Stimulated activated CD8-positive, alpha-beta memory T cell treated with anti-CD3 and anti-CD28 coated beads, Interleukin-15, amount 100 ng/mL, for 48 hours (primary cell): ENCODE results near the gene DPF3.

Experiments used
- DNase-seq, 2 donors: peaks; one replicate each; pipeline ENCODE4 v3.0.0-alpha.2; 2020; ENCODE audit warnings: low read depth in 2 of 2

DPF3 gene

DNA sequence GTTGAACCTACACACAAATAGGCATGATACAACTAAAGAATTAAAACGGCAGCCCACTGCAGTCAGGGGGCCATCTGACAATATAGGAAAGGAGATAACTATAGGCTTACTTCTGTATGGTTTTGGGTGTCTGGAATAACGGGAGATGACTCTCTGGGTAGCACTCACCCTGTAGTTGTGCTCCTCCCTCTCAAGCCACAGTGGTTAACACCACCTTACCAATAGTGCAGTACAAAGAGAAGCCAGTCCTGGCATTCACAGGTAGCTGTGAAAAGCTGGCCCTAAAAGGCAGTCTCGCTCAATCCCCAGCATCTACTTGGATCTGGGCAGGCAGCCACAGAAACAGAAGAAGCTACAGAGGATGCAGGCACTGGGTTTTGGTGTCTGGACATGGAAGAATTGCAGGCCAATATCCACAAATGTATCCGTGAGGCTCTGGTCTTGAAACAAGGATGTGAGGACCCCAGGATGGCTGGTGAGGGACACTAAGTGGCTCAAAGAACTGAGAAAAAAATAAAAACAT lies 93.0 kb downstream of the DPF3 start:
- no peak for DNase-seq

DNA sequence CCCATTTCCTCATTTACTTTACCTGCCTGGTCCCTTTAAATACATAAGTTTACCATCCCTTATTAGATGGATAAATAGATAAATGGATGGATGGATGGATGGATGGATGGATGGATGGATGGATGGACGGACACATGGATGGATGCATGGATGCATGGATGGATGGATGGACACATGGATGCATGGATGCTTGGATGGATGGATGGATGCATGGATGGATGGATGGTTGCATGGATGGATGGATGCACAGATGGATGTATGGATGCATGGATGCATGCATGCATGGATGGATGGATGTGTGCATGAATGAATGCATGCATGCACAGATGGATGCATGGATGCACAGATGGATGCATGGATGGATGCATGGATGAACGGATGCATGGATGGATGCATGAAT lies 93.6 kb downstream of the DPF3 start:
- DNase-seq = no peak

DNA sequence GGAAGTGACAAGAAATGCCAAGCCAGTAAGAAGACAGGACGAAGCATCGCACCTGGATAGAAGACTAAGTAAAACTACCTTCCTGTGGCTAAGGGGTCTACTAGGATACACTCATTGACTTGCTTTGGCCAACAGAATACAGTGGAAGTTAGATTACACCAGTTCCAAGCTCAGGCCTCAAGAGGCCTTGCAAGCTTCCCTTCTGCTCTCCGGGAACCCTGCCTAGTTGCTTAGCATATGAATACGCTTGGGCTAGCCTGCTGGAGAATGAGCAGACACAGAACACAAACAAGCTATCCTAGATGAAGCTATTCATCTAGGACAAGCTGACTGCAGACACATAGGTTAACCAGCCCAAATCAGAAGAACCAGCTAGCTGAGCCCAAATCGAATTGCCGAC lies 97.0 kb downstream of the DPF3 start:
- DNase-seq = no peak

DNA sequence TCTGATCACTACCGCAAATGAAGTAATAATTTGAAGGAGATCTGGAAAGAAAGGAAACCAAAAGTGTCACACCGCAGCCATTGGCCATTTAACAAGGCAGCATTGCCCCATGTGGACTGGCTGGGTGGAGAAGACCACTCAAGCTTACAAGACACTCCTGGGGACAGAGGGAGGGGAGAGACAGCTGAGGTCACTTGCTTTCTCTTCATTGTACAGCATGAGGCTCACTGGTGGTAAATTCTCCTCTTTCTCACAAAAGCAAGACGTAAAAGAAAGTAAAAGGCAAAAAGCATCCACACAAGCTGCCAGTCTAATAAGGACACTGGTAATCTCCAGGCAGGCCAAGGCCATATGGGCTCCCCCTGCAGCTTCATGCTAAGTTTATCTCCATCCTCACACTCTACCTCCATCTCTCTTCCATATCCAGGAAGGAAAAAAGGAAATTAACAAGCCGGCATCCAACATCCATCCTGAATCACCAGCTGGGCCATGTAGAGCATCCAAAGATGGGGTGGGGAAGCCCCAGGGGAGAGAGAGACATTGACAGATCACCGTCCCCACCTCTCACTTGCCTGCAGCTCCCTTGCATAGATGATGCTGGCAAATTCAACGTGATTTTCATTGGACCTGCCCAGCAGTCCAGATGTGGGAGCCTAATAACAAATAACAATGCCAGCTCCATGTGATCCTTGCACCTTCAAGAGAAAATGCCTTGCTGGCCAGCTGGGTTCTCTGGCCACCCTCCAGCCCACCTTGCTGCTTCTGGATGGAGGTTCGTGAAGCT lies 100.6 kb downstream of the DPF3 start:
- DNase-seq = no peak

DNA sequence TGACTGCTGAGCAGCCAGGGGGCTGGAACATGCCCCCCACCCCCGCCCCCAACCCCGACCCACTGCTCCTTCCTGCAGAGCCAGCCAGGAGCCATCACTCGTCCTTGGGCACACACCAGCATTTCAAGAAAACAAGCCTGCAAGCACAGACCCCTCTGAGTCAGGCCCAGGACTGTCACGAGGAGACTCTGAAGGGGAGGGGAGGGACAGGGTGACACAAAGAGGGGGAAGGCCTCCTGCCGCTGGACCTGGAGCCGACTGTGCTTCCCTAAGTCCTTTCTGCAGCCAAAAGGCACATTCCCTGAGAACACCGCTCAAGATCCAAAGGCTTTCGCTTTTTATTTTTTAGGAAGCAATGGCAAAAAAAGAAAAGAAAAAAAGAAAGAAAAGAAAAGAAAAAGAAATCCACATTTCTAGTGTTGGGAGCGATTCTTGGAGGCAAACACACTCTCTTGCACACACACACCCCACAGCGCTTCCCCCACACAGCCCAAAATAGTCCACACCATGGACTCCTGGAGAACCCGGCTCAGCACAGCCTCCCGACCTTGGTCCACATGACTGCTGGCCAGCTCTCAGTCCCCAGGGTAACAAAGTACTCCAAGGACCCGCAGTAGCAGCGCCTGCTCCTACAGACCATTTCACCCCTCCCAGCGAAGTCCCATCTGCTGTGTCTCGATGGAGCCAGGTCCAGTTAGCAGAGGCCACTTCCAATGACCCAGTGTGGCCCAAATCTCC lies 101.7 kb downstream of the DPF3 start:
- DNase-seq = no peak

DNA sequence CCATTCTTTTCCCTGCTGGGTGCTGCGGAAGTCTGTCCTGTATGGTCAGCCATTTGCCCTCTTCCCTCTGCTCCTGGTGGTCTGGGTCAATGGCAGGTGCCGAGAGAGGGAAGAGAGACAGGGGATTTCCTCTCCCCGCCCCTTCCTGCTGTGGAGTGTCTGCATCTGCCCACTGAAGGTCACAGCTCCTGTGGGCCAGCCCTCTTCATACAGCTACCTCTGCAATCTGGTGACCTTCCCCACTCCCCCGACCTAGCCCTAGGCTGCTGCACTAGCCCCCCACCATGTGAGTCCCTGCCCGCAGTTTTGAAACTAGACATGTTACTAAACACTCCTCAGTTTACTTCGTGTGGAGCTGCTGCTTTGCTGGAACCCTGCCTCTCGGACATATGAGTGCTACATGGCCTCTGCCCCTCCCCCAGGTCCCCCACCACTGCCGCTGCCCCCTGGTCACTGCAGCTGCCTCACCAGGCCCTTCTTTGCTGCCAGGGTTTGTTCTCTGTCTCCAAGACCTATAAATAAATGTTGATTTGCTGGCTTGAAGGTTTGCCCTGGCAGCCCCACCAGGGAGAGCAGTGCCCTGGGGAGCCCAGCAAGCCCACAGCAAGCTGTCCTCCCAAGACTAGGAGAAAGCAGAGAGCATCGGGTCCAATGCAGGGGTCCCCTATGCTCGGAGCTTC lies 102.9 kb downstream of the DPF3 start:
- DNase-seq = no peak

DNA sequence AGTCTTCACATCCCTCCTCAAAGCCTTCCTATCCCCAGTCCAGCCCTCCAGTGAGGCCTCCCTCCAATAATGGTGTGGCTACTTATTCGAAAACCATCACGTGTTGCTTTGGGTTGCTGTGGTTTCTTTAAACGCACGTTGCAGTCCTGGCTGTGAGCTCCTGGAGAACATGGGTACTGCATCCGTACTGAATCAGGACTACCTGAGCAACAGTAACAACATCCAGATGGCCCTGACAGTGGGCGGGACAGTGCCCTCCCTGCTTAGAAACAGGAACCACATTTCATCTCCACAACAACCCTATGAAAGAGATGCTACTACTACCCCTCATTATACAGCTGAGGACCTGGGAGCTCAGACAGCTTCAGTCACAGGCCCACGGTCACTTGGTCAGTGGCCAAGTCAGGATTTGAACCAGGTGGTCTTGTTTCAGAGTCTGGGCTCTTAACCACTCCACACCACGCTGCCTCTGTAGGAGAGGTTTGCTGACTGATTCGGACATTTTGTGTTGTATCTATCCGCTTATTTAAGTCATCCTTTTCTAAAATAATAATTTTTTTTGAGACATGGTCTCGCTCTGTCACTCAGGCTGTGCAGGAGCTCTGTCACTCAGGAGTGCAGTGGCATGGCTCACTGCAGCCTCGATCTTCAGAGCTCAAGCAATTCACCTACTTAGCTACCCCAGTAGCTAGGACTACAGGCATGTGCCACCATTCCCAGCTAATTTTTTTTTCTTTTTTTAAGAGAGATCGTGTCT lies 104.8 kb downstream of the DPF3 start:
- no peak for DNase-seq

DNA sequence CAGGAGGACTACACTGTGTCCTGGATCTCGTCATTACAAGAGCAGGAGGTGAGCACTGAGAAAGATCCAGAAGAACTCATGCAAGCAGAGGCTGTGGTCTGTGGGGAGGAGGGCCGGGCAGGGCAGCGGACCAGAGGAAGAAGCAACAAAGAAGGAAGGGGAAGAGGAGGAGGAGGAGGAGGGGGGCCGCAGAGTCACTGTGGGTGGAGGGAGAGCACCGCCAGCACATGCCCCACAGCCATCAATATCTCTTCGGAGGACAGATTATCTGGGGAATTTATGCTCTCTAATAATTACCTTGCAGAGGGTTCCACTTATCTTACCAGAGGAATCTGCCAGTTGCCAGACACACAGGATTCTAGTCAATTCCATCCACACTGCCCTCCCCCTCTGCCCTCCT lies 105.6 kb downstream of the DPF3 start:
- DNase-seq = no peak

DNA sequence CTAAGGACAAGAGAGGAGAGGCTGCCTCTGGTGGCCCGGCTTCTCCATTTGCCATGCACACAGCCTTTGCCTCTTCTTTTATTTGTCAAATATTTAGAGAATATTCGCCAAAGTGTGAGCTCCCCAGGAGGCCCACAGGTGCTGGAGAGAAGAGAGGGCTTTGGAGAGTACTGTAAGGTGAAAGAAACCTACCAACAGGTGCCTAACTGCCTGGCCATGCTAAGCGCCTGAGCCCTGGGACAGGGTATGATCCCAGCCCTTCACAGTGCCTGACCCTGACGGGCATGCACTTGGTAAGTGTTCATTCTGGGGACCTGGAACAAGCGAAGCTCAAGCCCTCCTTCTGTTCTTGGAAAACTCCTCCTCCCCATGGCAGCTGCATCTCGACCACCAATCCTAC lies 106.1 kb downstream of the DPF3 start:
- no peak for DNase-seq

DNA sequence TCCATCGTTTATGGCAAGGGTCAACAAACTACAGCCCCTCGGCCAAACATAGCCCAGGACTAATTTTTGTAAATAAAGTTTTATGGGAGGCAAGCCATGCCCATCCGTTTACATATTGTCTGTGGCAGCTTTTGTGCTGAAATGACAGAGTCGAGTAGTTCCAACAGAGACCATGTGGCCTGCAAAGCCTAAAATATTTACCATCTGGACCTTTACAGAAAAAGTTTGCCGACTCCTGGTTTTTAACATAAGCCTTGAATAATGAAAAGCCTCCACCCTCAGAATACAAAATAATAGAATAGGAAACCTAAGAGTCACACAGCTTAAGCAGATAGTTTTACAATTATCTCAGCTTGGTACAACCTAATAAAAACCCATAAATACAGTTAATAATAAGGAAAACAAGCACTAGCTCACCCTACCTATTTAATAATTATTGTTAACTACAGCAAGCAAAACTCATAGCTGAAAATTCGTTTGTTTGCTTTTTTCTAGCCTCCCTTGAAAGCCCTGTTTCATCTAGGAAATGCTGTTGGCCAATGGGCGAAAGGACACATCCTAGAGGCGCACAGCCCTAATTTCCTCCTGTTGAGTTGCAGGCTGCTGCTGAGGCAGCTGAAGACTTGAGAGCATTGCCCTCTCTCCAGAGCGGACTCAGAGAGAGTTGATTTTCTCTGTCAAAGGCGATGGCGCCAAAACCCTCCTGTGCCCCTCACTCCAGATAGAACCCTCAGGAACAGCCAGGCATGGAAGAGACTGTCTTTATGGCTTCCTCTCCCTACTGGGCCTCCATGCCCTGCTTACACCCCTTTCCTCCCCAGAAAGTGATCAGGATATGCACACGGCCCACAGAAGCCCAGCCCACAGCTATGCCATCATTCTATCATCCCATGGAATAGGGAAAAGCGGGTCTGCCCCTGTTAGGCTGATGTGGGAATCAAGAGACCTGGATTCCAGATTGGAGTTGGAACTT lies 107.2 kb downstream of the DPF3 start:
- no peak for DNase-seq

DNA sequence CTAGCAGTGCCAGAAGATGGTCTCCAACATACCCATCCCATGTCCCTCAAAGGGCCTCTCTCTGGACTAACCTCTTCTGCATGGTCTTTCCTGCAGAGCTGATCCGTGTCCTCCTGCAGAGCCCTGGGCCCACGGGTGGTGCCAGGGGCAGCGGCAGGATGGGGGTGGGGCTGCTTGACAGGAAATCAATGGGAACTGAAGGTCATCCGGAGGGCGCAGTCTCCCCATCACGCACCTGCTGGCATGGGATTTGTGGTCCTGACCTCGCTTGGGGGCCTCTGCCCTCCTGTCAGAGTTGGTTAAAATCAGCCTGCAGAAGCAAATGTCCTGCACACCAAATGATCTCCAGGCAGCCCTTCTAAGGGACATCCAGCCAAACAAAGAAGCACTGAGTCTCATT lies 110.2 kb downstream of the DPF3 start:
- DNase-seq = no peak

DNA sequence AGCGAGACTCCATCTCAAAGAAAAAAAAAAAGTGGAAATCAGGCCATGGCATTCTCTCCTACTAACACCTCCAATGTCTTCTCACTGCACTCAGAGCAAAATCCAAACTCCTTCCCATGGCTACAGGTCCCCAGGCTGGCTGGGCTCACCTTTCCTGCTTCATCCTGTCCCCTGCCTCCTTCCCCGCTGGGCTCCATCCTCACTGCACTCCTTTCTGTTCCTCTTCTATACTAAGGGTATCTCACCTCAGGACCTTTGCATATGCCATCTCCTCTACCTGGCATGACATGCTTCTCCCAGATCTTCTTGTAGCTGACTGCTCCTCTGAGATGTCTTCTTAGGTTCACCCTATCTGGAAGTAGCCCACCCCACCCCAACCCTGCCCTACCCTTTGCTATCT lies 111.1 kb downstream of the DPF3 start:
- DNase-seq = no peak

DNA sequence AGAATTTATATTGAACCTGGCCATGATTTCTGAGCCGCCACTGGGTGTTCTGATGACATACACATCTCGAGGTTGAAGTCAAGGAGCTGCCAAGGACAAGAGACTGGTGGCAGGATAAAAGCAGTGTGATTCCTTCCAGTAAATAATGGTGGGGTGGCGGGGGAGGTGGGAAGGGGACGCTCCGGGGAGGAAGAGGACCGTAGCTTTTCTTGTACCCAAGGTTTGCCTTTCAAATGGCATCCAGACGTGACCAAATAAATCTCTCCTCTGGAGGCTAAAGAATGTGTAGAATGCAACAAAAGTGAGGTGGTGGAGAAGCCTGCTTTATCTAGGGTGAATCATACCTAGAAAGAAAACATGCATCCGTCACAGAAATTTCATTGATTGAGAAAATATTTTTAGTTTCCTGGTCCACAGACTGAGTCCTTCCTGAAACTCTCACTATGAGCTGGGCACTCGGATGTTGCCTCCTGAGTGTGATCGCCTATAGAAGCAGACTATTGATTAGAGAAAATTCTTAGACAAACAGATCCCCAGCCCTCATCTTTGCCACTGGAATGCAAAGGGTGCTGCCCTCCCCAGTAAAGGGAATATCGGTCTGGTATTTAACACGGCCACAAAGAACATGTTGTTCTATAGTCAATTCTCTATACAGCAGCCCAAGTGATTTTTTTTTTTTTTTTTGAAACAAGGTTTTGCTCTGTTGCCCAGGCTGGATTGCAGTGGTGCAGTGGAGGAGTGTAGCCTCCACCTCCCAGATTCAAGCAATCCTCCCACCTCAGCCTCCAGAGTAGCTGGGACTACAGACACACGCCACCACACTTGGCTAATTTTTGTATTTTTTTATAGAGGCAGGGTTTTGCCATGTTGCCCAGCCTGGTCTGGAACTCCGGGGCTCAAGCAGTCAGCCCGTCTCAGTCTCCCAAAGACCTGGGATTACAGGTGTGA lies 112.1 kb downstream of the DPF3 start:
- no peak for DNase-seq

DNA sequence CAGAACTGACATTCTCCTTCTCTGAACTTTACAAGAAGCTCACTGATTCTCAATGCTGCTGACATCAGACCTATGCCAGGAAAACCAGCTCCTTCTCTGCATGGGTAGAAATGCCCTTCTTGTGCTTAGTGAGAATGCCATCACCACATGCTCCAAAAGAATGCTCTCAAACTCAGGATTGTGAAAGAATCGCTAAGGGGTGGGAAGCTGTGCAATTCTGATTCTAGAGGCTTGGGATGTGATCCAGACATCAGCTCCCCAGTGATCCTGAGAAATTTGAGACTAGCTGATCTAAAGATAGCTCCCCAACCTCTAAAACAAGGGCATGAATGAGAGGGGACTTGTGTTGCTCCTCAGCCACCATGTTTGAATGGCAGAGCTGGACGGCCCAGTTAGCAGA lies 113.2 kb downstream of the DPF3 start:
- no peak for DNase-seq

DNA sequence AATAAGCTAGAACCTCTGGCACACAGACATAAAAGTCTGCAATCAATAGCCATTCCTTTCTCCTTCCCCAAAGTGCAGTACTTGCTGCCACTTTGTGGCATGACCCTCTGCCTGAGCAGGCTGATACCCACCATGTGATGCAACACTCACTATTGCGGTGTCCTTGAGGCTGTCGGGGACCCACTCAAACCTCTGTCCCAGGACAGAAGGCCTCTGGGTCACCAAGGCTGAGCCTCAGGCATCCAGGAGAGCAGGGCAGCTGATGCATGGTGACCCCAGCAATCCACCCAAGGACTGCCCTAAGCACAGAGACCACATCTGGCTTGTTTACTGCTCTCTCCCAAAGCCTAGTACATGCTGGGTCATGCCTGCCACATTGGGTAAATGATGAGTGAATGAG lies 114.2 kb downstream of the DPF3 start:
- DNase-seq = no peak

DNA sequence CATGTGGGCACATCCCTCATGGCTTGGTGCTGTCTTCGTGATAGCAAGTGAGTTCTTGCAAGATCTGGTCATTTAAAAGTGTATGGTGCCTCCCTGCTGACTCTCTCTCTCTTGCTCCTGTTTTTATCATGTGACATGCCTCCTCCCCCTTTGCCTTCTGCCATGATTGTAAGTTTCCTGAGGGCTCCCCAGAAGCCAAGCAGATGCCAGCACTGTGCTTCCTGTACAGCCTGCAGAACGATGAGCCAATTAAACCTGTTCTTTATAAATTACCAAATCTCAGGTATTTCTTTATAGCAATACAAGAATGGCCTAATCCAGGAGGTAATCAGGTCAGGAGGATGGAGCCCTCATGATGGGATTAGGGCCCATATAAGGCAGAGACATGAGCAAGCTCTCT lies 116.3 kb downstream of the DPF3 start:
- no peak for DNase-seq

DNA sequence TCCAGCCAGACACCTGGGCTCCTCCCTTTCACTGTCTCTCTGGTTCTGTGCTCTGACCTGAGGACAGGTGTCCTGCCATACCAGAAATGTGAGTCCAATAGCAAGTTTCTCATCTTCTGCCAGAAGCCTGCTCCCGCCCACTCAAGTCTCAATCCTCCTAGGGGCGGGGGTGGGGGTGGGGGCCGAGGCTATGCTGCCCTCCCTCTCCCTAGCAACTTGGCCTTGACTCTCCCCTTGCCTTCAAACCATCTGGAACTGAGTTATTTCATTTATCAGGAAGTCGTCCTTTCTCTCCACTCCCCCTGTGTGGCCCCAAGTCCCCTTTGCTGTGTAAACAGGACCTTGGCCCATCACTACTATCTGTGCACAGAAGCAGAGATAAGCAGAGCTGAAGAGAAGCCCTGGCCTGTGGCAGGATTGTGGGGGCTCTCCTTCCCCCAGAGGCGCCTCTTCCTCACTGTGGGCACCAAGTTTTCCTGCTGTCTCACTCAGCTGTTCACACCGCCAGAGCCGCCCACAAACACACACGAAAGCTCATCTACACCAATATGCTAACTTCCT lies 117.1 kb downstream of the DPF3 start:
- DNase-seq = no peak

DNA sequence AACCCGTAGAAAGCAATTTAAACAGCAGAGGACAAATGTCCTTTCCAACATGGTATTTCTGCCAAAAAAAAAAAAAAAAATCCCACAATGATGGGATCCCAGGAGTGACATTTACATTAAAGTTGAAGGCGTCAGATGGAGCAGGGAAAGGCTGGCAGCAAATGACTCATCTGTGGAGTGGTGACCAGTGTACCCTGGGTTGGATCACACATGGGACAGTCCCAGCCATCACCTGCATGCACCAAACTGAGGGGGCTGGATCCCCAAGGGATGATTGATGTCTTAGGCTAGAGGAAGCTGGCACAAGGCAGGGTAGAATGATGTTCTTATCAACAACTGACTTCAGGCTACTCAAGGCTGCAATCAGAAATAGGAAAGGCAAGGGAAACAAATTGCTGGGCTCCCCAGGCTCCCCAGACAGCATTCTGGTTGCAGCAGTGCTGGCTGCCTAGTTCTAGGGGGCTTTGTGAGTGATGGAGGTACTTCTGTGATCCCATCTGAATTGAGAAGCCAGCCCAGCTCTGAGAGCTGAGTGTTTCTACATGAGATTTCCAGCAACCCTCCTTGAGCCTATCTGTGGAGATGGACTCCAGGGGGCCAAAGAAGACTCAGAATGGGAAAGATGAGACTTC lies 117.9 kb downstream of the DPF3 start:
- no peak for DNase-seq
